Activated naive CD4-positive, alpha-beta T cell treated with anti-CD3 and anti-CD28 coated beads for 36 hours (primary cell): ENCODE measurements around the gene SLAIN2. TPM values are rescaled to one million over a fixed set of nuclear protein-coding genes. Genes with fewer than 3 reads are reported as not detected.

ENCODE experiments used
- CTCF ChIA-PET: fragments of 350-600 bp; sonication (Branson Sonifier 250); formaldehyde crosslinking; loops from one replicate; lab custom pipeline; 2021; ENCODE audit warnings: antibody characterized with exemption; lab: Charles Lee
- DNase-seq: peaks from one replicate; pipeline ENCODE4 v3.0.0-alpha.2; 2020
- H3K27ac Mint-ChIP-seq: one replicate; pipeline ENCODE4 v1.8.0; 2021; ENCODE audit warnings: mild to moderate bottlenecking, mixed read lengths
- H3K27me3 Mint-ChIP-seq: one replicate; pipeline ENCODE4 v1.8.0; 2021; ENCODE audit warnings: low read depth, mixed read lengths
- H3K36me3 Mint-ChIP-seq: one replicate; pipeline ENCODE4 v1.8.0; 2021; ENCODE audit warnings: low read depth, mixed read lengths
- H3K4me1 Mint-ChIP-seq: one replicate; pipeline ENCODE4 v1.8.0; 2021; ENCODE audit warnings: low read depth, mixed read lengths
- H3K4me3 Mint-ChIP-seq: one replicate; pipeline ENCODE4 v1.8.0; 2021; ENCODE audit warnings: mild to moderate bottlenecking, moderate library complexity, mixed read lengths
- H3K9me3 Mint-ChIP-seq: one replicate; pipeline ENCODE4 v1.8.0; 2021; ENCODE audit warnings: mixed read lengths
- intact Hi-C: fragments of 100-400 bp; cut with micrococcal nuclease; formaldehyde crosslinking; loops from one replicate; pipeline ENCODE4 v1.15.1; 2023
- total RNA-seq, 2 experiments: library from RNA; stranded (reverse); gene quantifications; one replicate each; pipeline ENCODE4 v1.2.3, GENCODE V29; 2021

Gene SLAIN2
- total RNA-seq, 2 experiments from 2014 or later: 39.7 to 42.6 TPM

DNA sequence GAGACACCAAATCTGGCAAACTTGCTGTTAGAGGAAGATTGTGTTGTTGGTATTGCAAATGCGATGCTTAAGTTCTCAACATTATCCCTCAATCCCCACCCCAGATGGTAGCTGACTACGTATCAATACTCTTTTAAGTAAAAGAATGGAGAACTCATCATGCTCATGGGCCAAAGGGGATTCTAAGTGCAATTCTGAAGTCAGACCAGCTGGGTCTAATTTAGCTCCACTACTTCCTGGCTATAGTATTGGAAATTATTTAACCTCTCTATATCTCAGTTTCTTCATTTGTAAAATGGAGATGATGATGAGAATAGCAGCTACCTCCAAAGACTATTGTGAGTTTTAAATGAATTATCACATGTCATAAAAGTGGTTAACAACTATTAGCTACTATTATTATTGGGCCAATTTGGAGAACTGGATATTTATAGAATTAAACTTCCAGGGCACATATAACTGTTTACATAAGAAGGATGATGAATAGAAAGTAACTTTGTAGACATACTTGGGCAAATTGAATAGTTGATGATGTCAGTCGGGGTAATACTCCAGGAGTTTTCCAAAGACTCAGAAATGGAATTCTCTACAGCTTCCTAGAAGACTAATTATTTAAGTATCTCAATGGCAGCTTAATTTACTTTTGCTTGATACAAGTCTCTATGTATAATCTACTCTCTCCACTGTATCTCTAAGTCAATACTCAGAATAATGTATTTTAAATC is 5.0 kb upstream of the SLAIN2 start:
- Mint-ChIP-seq H3K9me3 (no peaks in the 10 kb centered on the region), H3K36me3 (no peaks in the 10 kb centered on the region), H3K4me3 (no peak overlapping the region), H3K4me1 (peaks cover 32% of the 10 kb centered on the region), H3K27ac (no peak overlapping the region), H3K27me3 (peaks cover 1% of the 10 kb centered on the region)
- CTCF ChIA-PET: interaction anchor here (1.1 kb wide), 1 partner anchor 16 kb away, joined by 3 read pairs; no protein-coding TSS in a partner anchor
- intact Hi-C loops: no loop called here
- no peak for DNase-seq

DNA sequence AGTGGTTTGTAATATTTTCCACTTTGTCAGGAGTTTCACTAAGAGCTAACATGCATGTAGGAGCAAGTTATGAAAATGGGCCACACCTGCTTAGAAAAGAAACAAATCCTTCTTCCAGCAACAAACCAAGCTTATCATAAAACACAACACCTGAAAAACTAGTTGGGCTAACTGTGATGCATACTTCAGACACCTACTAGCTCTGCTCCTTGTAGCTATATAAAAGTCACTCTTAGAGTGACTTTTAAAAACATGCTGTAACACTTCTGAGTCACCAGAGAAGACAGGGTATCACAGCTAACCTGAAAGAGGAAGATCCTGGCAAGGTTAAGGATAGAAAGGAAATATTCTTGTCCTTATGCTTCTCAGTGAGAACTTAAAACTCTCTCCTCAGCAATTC is 3.6 kb upstream of the SLAIN2 start:
- H3K36me3 Mint-ChIP-seq: no peaks in the 10 kb centered on the region
- H3K27ac Mint-ChIP-seq: peak overlapping the region; percentile 21
- no peaks in the 10 kb centered on the region for H3K9me3 Mint-ChIP-seq
- H3K4me1 Mint-ChIP-seq: peaks cover 32% of the 10 kb centered on the region
- CTCF ChIA-PET: no interaction called here
- intact Hi-C loops: no loop called here
- peak; percentile 11 for DNase-seq
- H3K27me3 Mint-ChIP-seq: peaks cover 1% of the 10 kb centered on the region
- H3K4me3 Mint-ChIP-seq: no peak overlapping the region

DNA sequence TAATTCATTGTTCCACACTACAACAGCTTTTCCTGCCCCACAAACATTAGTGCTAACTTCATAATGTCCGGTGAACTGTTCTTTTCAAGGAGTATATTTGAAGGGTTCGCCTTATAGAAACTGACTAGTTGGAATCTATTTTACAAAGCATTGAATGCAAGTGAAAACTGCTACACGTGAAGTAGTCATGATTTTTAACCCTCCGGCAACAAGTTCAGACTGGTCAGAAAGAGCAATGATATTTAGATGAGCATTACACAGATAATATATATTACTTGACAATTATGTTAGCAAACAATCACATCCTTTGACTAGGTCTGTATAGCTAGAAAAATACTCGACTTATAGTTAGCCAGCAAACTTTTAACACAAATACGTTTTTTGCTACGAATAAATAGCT is 1.7 kb upstream of the SLAIN2 start:
- DNase-seq: no peak
- H3K9me3 Mint-ChIP-seq: no peaks in the 10 kb centered on the region
- H3K27me3 Mint-ChIP-seq: no peaks in the 10 kb centered on the region
- peak overlapping the region; percentile 14 for H3K4me3 Mint-ChIP-seq
- intact Hi-C loops: loop anchor here (1.0 to 5.0 kb wide), 5 partner anchors 23 to 343 kb away; partner anchors contain the start of genes CNGA1 and NIPAL1
- CTCF ChIA-PET: interaction anchor here (0.7 to 1.1 kb wide), 2 partner anchors 19 to 210 kb away, joined by 3 to 4 read pairs; no protein-coding TSS in a partner anchor
- H3K36me3 Mint-ChIP-seq: no peaks in the 10 kb centered on the region
- no peak overlapping the region for H3K27ac Mint-ChIP-seq
- H3K4me1 Mint-ChIP-seq: peaks cover 49% of the 10 kb centered on the region

DNA sequence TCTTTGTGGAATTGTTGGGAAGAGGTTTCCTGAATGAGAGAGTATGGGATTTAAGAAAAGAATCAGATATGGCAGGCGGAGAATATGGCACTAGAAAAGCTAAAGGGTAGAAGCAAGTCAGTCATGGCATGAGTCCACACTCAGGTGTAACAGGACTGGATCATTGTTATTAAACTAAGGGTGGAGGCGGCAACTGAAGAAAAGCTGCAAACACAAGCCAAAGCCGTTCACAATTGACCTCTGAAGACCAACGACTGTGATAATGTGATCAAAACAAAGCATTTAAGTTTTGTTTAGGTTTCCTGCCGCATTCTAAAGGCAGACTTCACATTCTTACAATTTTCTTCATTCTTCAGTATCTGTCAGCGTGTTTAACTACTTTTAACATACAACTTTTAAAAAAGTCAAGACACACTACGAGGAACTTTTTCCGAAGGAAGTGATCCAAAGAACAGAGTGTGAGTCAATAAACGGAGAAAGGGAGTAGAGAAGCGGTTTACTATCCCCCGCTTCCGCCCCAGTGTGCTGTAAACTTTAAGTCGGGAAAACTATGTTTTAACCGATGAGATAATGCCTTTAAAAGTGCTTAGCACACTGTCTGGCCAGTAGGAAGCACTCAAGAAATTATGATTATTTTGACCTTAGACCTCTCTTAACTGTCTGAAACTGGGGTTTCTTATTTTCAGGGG is 909 bp upstream of the SLAIN2 start:
- Mint-ChIP-seq H3K27me3 (no peaks in the 10 kb centered on the region), H3K27ac (peak overlapping the region; percentile 97), H3K36me3 (no peaks in the 10 kb centered on the region), H3K9me3 (no peaks in the 10 kb centered on the region), H3K4me1 (peaks cover 56% of the 10 kb centered on the region), H3K4me3 (peak overlapping the region; percentile 97)
- peak; percentile 49 for DNase-seq
- intact Hi-C loops: loop anchor here (1.0 to 5.0 kb wide), 5 partner anchors 24 to 342 kb away; partner anchors contain the start of genes CNGA1 and NIPAL1
- CTCF ChIA-PET: interaction anchor here (1.1 kb wide), 1 partner anchor 211 kb away, joined by 3 read pairs; no protein-coding TSS in a partner anchor

DNA sequence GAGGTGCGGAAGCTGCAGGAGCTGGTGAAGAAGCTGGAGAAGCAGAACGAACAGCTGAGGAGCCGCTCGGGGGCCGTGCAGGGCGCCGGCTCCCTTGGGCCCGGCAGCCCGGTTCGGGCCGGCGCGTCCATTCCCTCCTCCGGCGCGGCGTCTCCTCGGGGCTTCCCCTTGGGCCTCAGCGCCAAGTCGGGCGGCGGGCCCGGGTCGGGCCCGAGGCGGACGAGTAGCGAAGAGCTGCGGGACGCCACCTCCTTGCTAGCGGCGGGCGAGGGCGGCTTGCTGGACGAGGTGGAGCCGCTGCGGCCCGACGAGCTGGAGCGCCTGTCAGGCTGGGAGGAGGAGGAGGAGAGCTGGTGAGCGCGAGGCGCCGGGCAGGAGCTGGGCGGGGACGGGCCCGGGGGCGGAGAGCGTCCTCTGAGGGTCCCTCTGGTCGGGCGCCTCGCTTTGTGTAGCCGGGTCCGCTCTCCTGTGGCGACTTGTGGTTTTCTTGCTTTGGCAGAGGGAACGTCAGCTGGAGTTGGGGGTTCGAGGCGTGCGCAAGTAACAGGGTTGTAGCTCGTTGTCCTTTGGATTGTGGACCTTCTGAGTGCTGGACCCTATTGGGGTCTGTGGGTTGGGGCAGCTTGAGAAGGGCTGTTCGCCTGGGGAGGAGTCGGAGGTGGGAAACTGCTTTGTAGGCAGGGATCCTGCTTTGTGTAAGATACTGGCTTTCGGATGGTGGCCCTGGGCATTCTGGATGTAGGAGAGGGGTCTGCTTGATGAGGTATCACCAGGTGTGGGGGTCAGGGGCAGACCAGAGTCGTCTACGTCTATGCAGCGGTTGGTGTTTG is 662 bp downstream of the SLAIN2 start:
- Mint-ChIP-seq H3K27ac (peak overlapping the region; percentile 92), H3K4me3 (peak overlapping the region; percentile 97), H3K27me3 (no peaks in the 10 kb centered on the region), H3K9me3 (no peaks in the 10 kb centered on the region), H3K36me3 (no peaks in the 10 kb centered on the region), H3K4me1 (peaks cover 70% of the 10 kb centered on the region)
- CTCF ChIA-PET: interaction anchor here (0.6 to 1.3 kb wide), 8 partner anchors 16 to 233 kb away, joined by 3 to 4 read pairs (median 4); no protein-coding TSS in a partner anchor
- DNase-seq: peak; percentile 52
- intact Hi-C loops: loop anchor here (1.0 to 5.0 kb wide), 15 partner anchors 12 to 879 kb away; partner anchors contain the start of genes CNGA1, COMMD8, FRYL and NFXL1

DNA sequence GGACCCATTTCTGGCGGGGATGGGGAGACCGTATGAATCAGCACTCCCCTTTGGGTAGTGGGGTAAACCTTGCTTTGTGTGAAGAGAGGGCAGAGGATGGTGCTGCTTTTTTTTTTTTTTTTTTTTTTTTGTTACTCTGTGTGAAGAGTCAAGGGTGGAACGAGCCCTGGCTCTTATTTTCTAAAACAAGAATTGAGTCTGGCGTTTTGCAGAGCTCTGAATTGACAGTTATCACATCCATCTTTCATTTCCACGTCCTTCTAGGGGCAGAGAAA is 1.2 kb downstream of the SLAIN2 start:
- no peaks in the 10 kb centered on the region for H3K36me3 Mint-ChIP-seq
- H3K4me1 Mint-ChIP-seq: peaks cover 66% of the 10 kb centered on the region
- no peaks in the 10 kb centered on the region for H3K9me3 Mint-ChIP-seq
- CTCF ChIA-PET: interaction anchor here (0.6 to 1.4 kb wide), 7 partner anchors 16 to 217 kb away, joined by 3 to 4 read pairs (median 3); no protein-coding TSS in a partner anchor
- no peak for DNase-seq
- intact Hi-C loops: loop anchor here (1.0 to 5.0 kb wide), 4 partner anchors 235 to 564 kb away; partner anchors contain the start of genes CNGA1, NIPAL1 and OCIAD2
- H3K4me3 Mint-ChIP-seq: peak overlapping the region; percentile 97
- H3K27me3 Mint-ChIP-seq: no peaks in the 10 kb centered on the region
- peak overlapping the region; percentile 90 for H3K27ac Mint-ChIP-seq

DNA sequence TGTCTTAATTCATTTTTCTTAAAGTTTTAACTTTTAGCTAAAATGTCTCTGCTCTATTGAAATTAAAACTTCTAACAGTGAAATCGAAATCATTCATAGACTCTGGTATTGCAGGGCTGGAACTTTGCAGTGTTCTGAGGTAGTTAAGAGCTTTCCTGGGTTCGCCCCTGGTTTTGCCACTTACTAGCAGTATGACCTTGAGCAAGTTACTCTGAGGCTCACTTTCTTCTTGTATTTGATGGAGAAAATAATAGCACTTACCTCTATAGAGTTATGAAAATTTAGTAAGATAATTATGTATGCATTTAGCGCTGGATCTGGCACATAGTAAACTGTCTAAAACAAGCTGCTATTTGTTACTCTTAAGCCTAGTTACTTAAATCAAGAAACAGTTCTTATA is 1.7 kb downstream of the SLAIN2 start:
- H3K27me3 Mint-ChIP-seq: no peaks in the 10 kb centered on the region
- H3K27ac Mint-ChIP-seq: no peak overlapping the region
- H3K4me1 Mint-ChIP-seq: peaks cover 66% of the 10 kb centered on the region
- intact Hi-C loops: loop anchor here (5.0 kb wide), 3 partner anchors 236 to 339 kb away; partner anchors contain the start of genes CNGA1 and NIPAL1
- no peaks in the 10 kb centered on the region for H3K9me3 Mint-ChIP-seq
- CTCF ChIA-PET: interaction anchor here (0.6 to 1.4 kb wide), 7 partner anchors 14 to 217 kb away, joined by 3 to 4 read pairs (median 3); no protein-coding TSS in a partner anchor
- peak; percentile 11 for DNase-seq
- no peaks in the 10 kb centered on the region for H3K36me3 Mint-ChIP-seq
- peak overlapping the region; percentile 97 for H3K4me3 Mint-ChIP-seq

DNA sequence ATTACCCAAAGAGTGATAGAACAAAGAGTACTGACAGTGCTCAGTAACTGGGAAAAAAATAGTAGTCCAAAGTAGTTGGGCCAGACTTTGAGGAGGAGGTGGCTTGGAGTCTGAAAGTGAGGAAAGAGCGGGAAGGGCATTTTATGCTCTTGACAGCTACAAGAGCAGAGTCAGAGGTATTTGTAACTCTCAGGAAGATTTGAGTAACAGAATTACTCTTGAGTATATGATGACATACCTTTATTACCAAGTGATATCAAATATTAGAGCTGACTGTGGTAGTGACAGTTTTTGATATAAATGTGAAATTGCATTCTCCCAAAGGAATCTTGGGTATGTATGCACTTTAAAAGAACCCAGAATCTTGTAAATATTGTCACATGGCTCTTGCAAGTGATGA is 2.2 kb downstream of the SLAIN2 start:
- no peak for DNase-seq
- Mint-ChIP-seq H3K27me3 (no peaks in the 10 kb centered on the region), H3K4me3 (peak overlapping the region; percentile 97), H3K4me1 (peaks cover 66% of the 10 kb centered on the region), H3K9me3 (no peaks in the 10 kb centered on the region), H3K27ac (no peak overlapping the region), H3K36me3 (no peaks in the 10 kb centered on the region)
- intact Hi-C loops: loop anchor here (5.0 kb wide), 3 partner anchors 236 to 339 kb away; partner anchors contain the start of genes CNGA1 and NIPAL1
- CTCF ChIA-PET: interaction anchor here (1.3 to 1.4 kb wide), 2 partner anchors 10 to 205 kb away, joined by 3 read pairs; no protein-coding TSS in a partner anchor

DNA sequence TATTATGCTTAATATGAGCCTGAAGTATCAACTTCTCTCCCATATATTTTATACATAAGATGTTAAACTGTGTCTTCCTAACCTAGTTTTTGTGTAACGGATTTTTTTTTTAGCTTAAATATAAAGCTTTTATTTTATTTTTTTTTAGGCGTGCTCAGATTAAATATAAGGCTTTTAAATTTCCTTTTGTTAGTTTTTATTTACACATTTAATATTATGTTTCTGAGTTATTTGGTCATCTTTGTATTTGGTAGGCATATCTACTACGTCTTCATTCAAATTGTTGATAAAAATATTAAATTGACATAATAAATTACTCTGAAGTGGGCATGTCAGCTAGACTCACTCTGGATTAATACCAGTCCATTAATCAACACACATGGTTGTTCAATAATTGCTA is 4.2 kb downstream of the SLAIN2 start:
- CTCF ChIA-PET: interaction anchor here (0.9 kb wide), 1 partner anchor 9 kb away, joined by 9 read pairs; no protein-coding TSS in a partner anchor
- H3K4me3 Mint-ChIP-seq: no peak overlapping the region
- no peaks in the 10 kb centered on the region for H3K27me3 Mint-ChIP-seq
- intact Hi-C loops: no loop called here
- H3K27ac Mint-ChIP-seq: no peak overlapping the region
- DNase-seq: no peak
- H3K4me1 Mint-ChIP-seq: peaks cover 66% of the 10 kb centered on the region
- no peaks in the 10 kb centered on the region for H3K36me3 Mint-ChIP-seq
- H3K9me3 Mint-ChIP-seq: no peaks in the 10 kb centered on the region

DNA sequence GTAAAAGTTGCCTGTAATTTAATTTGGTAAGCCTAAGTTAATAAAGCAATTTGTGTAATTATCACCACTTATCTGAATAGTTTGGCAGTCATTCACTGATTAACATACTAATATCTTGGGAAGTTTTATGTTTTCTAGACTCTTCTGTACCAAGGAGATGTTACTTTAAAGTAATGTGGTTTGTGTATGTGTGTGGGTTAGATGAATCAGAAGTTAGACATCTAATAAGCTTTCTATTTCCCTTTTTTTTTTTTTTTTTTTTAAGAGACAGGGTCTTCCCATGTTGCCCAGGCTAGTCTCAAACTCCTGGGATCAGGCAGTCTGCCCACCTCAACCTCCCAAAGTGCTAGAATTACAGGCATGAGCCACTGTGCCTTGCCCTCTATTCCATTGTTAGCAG is 5.3 kb downstream of the SLAIN2 start:
- CTCF ChIA-PET: interaction anchor here (0.6 kb wide), 1 partner anchor 33 kb away, joined by 4 read pairs; no protein-coding TSS in a partner anchor
- H3K27ac Mint-ChIP-seq: peak overlapping the region; percentile 10
- intact Hi-C loops: no loop called here
- H3K9me3 Mint-ChIP-seq: no peaks in the 10 kb centered on the region
- peaks cover under 1% of the 10 kb centered on the region for H3K36me3 Mint-ChIP-seq
- no peak for DNase-seq
- H3K4me3 Mint-ChIP-seq: no peak overlapping the region
- no peaks in the 10 kb centered on the region for H3K27me3 Mint-ChIP-seq
- H3K4me1 Mint-ChIP-seq: peaks cover 74% of the 10 kb centered on the region

DNA sequence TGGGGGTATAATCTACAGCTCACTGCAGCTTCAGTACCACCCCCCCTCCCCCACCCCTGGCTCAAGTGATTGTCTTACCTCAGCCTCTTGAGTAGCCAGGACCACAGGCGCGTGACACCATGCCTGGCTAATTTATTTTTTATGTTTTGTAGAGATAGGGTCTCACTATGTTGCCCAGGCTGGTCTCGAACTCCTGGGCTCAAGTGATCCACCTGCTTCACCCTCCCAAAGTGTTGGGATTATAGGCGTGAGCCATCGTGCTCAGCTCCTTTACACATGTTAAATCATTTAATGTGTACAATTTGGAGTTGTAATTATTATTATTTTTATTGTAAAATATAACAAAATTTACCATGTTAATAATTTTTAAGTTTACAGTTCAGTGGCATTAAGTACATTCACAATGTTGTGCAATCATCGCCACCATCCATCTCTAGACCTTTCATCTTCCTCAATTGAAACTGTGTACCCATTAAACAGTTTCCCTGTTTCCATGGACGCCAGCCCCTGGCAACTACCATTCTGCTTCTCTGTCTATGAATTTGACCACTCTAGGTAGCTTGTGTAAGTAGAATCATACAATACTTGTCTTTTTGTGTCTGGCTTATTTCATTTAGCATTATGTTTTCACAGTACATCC is 6.1 kb downstream of the SLAIN2 start:
- Mint-ChIP-seq H3K36me3 (peaks cover 4% of the 10 kb centered on the region), H3K27ac (no peak overlapping the region), H3K4me3 (no peak overlapping the region), H3K4me1 (peaks cover 80% of the 10 kb centered on the region), H3K9me3 (no peaks in the 10 kb centered on the region), H3K27me3 (no peaks in the 10 kb centered on the region)
- CTCF ChIA-PET: no interaction called here
- DNase-seq: no peak
- intact Hi-C loops: no loop called here
